Erythroblast (primary cell): ENCODE measurements around the gene GRK6.
A peak's percentile ranks its signal among the peaks of the same experiment; 100 is the strongest.
"Not testable (repeated sequence)": the region's sequence is repeated elsewhere in the genome, so short reads cannot be mapped to it uniquely, and the experiment has no call there.

ENCODE experiments used
- DNase-seq, 2 experiments: peaks; one replicate each; lab custom pipeline; 2025; lab: John Stamatoyannopoulos, UW
- GATA1 ChIP-seq: IDR thresholded peaks from 2 replicates; pipeline ENCODE4 v1.6.1; 2011; ENCODE audit warnings: low read depth, mild to moderate bottlenecking, control low read depth, low read length, moderate library complexity
- POLR2A ChIP-seq: IDR thresholded peaks from 2 replicates; pipeline ENCODE4 v1.6.1; 2011; ENCODE audit warnings: mild to moderate bottlenecking, low read length

Gene GRK6

DNA sequence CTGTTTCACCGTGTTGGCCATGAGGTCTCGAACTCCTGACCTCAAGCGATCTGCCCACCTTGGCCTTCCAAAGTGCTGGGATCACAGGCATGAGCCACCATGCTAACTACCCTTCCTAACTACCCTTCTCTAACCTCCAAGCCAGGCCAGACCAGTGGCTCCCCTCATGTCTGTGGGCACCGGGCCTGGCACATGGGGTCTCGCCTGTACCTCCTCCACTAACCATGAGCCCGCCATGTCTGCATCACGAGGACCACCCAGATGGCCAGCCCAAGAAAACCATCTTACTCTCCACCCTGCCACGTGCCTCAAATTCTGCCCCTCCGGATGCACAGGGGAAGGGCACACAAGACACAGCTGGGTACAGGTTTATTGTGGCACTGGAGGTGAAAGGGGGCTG, 56.6 kb downstream of the GRK6 start:
- no peak for DNase-seq
- no peak for TF ChIP-seq GATA1
- no peak for TF ChIP-seq POLR2A

DNA sequence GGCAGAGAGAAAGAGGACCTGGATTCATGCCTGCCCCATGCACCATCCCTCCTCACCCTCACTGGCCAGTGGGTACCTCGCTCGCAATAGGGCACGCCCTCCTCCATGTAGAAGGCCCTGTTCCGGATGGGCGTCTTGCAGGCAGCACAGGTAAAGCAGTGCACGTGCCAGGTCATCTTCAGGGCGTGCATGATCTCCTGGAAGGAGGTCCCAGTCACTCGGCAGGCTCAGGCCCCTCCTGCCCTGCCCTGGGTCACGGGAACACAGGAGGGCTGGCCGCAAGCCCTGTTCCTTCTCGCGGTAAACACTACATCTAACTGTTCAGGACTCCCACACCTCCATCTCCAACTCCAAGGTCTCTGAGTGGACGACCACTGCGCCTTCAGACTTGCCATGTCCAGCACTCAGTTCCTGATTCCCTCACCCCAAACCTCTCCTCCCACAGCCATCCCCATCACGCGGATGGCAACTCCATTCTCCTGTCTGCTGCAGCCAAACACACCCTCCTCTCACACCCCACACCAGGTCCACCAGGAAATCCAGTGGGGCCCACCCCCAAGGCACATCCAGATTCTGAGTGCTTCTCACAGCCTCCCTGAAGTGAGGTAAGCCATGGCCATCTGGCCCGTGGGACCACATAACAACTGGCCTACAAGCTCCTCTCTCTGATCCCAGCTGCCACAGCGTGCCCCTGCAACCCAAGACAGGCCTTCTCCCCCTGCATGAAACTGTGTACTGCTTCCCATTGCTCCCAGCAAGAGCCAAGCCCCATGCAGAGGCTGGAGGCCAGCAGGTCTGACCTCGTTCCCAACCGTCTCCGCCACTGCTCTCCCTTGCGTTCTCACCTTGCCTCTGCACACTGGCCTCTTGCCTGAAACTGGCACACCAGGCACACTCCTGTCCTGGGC, 57.8 kb downstream of the GRK6 start:
- TF ChIP-seq POLR2A, result peak; percentile 16
- no peak for TF ChIP-seq GATA1
- DNase-seq, result no peak

GRCh38 chr5:177484902-177485549, 58.5 kb downstream of the GRK6 start:
- TF ChIP-seq POLR2A, result no peak
- no peak for TF ChIP-seq GATA1

GRCh38 chr5:177485753-177486152, 59.3 kb downstream of the GRK6 start:
- not testable (repeated sequence) for DNase-seq

More at GRCh38 chr5:177484902-177485549, 58.5 kb downstream of the GRK6 start:
- DNase-seq, result no peak

- TF ChIP-seq POLR2A (no peak), GATA1 (no peak)
- no peak for DNase-seq
These were observed 59.8 kb downstream of the GRK6 start for GRCh38 chr5:177486256-177486655.

- DNase-seq, result no peak
- no peak for TF ChIP-seq POLR2A
- no peak for TF ChIP-seq GATA1
These were observed 60.7 kb downstream of the GRK6 start for GRCh38 chr5:177487144-177487543.

DNA sequence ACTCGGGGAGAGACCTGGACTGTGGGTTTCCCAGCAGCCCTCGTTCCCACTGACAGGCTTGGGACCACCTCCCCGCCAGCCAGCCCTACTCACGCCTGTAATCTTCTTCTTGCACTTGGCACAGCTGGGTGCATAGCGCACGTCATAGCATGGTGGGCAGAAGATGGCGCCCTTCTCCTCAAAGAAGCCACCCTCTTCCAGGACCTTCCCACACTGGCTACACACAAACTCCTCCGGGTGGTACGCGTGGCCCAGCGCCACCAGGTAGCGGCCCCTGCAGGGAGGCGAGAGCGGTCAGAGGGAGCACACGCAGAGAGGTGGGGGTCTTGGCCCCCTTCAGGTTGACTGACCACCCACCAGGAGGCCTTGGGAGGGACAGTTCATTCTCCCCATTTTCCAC, 61.5 kb downstream of the GRK6 start:
- TF ChIP-seq POLR2A (no peak), GATA1 (no peak)
- DNase-seq, result no peak

DNA sequence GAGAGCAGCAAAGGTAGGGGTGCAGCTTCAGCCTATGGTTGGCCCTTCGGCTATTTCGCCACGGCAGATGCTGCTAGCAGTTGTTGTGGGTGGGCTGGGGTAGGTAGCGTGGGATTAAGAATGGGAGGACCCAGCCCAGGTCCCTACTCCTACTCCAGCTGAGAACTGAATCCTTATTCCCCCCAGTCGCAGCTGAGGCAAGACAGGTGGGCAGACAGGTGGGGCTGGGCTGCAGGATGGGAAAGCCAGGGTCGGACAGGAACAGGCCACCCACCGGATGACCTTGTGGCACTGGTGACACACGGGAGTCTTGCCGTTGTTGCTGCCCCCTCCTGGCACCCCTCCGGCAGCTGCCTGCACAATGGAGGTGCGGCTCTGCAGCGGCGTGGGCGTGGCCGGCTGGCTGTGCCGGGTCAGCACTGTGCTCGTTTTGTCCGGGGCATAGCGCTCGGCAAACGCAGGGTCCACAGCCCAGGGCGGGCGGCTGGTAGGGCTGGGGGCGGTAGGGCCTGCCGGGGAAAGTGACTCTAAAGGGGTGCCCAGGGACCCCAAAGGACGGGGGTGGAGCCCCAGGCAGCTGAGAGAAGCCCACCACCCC, 62.7 kb downstream of the GRK6 start:
- TF ChIP-seq GATA1 (no peak), POLR2A (no peak)
- DNase-seq, result no peak

- no peak for TF ChIP-seq POLR2A
- no peak for DNase-seq
These were observed 64.0 kb downstream of the GRK6 start for GRCh38 chr5:177490311-177490991.

DNA sequence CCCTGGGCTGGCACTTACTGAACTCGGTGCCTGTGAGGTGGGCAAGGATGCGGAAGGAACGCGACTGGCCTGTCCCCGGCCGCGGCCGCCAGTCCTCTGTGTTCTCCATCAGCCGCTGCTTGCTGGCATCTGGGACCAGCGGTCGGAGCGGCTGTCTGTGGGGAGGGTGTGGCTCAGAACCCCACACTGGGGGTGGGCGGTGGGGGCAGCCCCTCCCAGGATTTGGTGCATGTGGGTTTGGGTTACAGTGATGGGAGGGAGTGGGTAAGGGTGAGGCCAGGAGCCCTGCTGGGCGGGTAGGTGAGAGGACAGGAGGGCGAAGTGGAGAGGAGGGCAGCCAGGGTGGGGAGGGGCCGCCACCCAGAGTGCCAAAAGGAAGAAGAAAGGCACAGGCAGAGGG, 64.5 kb downstream of the GRK6 start:
- TF ChIP-seq GATA1 (no peak), POLR2A (no peak)
- DNase-seq, result no peak

DNA sequence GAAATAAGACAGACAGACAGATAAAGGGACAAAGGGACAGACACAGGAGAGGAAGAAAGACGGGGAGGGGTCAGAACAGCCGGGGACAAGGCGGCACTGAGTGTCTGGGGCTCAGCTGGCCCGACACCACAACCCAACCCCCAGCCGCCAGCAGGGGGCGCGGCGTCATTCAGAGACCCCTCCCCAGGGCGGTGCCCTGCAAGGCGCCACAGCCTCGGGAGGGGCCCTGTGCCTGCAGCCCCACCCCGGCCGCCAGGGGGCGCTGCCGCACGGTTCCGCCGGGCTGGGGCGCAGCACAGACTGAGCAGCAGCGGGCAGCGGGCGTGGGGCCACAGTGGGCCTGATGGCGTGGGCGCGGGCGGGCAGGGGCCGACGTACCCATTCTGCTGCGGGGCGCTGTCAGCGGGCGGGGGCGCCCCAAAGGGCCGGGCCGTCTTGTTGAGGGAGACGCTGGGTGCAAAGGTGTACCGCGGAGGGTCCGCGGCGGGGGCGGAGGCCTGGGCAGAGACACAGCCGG, 65.0 kb downstream of the GRK6 start:
- TF ChIP-seq GATA1, result no peak
- TF ChIP-seq POLR2A, result no peak
- DNase-seq, result peak; percentile 84 to 85

DNA sequence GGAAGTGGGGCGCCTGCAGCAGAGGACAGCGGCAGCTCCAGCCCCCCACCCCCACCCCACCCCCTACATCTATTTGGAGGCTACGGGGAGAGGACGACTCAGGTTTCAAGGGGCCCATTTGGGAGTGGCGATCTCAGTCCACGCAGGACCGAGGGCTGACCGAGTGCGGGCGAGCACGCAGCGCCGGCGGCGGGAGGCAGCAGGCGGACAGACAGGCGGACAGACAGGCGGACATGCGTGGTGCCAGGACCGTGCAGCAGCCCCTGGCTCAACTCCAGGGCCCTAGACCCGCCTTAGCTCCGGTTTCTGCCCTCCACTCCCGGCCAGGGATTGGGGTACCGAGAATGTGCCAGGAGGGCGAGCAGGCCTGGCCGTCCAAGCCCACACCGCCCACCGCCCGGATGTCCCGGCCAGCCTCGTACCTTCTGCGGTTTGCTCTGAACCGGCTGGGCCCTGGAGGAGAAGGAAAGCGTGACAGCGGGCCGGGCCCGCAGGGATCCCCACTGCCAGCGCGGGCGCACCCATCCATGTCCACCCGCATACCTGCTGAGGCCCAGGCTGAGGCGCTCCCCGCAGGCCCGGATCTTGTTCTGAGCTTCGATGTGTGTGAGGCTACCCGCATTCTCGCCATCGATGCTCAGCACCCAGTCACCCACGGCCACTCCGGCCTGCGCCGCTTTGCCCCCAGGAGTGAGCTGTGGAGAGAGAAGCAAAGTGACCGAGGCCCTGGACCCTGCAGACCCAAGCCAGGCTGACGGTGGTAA, 65.7 kb downstream of the GRK6 start:
- no peak for DNase-seq
- TF ChIP-seq GATA1, result no peak
- TF ChIP-seq POLR2A, result no peak
